Choroid plexus epithelial cell (primary cell): ENCODE data around the gene DYNLT1.
"Not testable (repeated sequence)": the region's sequence is repeated elsewhere in the genome, so short reads cannot be mapped to it uniquely, and the experiment has no call there.

Experiments
- DNase-seq: peaks from one replicate; pipeline ENCODE4 v3.0.0-alpha.2; 2010; ENCODE audit warnings: low read depth
- H3K4me3 ChIP-seq: 2 replicates; pipeline ENCODE4 v1.5.1; 2011; ENCODE audit warnings: low read depth, mild to moderate bottlenecking, control low read depth, low read length, moderate library complexity
- TF ChIP-seq, protein P1 (sequence below): conservative IDR thresholded peaks from 2 replicates; pipeline ENCODE4 v1.5.1; 2011; ENCODE audit warnings: low read depth, mild to moderate bottlenecking, control low read depth, inconsistent platforms, low read length, moderate library complexity

DYNLT1 gene

DNA sequence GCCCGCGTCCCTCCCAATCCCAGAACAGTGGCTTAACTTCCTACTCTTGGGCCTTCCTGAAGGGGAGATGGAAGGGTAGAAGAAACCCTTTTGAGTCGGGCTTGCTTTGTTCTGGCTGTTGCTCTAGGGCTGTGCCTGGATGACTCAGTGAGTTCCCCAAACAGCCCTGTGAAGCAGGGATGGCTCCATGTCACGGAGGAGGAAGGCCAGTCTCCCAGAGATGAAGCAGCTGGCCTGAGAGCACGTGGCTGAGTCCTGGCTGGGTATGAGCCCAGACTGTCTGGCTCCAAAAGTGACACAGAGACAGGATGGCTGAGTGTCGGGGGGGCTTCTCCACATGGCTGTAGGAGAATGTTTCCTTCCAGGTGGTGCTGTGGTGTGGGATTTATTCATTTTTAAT, 10.0 kb upstream of the DYNLT1 start:
- peak; percentile 66 for DNase-seq
- TF ChIP-seq, protein P1, sequence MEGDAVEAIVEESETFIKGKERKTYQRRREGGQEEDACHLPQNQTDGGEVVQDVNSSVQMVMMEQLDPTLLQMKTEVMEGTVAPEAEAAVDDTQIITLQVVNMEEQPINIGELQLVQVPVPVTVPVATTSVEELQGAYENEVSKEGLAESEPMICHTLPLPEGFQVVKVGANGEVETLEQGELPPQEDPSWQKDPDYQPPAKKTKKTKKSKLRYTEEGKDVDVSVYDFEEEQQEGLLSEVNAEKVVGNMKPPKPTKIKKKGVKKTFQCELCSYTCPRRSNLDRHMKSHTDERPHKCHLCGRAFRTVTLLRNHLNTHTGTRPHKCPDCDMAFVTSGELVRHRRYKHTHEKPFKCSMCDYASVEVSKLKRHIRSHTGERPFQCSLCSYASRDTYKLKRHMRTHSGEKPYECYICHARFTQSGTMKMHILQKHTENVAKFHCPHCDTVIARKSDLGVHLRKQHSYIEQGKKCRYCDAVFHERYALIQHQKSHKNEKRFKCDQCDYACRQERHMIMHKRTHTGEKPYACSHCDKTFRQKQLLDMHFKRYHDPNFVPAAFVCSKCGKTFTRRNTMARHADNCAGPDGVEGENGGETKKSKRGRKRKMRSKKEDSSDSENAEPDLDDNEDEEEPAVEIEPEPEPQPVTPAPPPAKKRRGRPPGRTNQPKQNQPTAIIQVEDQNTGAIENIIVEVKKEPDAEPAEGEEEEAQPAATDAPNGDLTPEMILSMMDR: no peak
- no peak overlapping the region for H3K4me3 ChIP-seq

DNA sequence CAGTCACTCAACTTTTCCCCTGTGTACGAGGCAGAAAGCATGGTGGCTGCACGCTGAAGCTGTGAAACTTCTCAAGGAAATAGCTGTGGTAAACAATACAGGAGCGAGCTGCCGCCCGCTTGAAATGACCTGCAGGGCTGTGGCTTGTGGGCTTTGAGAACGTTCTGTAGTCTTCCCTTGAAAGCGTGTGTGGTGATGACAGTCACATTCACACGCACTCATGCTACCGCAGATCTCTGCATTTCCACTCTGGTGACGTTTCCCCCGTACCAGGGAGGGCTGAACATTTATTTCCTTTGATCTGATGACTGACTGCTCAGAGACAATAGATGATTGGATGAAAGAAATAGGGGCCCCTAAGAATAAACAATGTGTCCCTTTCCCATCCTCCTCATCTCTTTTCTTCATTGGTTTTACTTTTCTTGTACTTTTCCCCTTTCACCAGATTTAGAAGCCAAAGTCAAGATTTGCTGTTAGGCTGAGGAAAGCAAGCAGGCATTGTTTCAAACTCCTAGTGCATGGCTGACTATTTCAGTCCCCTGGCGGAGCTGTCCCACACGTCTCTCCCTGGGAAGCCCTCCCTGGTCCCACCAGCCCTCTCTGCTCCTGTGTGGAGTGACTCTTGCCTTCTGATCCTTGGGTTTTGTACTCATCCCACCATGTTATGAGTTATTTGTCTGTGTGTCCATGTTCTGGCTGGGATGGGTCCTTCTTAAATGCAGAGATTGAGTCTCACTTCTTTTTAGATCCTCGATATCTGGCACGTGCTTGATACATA, 9.2 kb upstream of the DYNLT1 start:
- H3K4me3 ChIP-seq: no peak overlapping the region
- no peak for DNase-seq
- TF ChIP-seq, protein P1: no peak

DNA sequence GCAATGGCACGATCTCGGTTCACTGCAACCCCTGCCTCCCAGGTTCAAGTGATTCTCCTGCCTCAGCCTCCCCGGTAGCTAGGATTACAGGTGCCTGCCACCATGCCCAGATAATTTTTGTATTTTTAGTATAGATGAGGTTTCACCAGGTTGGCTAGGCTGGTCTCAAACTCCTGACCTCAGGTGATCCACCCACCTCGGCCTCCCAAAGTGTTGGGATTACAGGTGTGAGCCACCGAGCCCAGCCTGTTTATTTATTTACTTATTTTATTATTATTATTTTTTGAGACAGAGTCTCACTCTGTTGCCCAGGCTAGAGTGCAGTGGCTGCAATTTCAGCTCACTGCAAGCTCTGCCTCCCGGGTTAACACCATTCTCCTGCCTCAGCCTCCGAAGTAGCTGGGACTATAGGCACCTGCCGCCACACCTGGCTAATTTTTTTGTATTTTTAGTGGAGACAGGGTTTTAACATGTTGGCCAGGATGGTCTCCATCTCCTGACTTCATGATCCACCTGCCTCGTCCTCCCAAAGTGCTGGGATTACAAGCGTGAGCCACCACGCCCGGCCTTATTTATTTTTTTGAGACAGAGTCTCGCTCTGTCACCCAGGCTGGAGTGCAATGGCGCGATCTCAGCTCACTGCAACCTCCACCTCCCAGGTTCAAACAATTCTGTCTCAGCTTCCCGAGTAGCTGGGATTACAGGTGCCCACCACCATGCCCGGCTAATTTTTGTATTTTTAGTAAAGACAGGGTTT, 7.6 kb upstream of the DYNLT1 start:
- DNase-seq, H3K4me3 ChIP-seq: not testable (repeated sequence)

DNA sequence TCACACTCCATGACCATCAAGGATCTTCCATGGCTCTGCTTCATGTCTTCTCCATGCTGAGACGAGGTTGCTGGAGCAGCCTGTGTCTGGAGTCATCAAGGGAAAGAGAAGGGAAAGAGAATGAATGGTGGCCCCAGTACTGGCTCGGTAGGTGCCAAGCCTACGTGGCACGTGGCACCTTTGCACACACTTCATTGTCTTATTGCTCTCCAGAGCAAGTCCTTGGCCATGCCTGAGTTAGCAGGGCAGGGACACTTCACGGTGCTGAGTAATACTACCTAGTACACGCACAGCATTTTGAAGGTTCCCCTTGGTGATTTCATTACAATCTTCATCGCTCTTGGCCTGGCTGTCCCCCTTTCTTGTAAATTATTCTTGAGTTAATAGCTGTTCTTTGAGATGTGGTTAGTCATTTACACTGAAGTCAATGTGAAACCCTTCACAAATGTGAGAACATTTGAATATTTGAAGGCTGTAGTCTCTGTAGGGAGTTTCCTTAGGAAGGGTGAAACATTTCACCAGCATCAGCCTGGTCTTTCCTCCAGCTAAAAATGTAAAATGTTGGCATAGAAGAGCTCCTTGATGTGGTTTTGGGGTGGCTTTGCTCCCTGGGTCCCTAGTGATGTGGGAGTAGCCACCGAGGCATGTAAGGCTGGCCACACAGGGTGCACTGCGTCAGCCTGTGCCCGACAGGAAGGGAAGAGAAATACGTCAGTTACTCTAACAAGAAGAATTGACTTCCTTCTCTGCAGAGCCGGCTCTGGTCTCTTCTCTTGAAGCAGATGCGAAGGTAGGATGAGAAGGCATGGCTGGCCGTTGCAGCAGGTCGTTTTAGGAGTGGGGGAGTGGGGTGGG, 5.0 kb upstream of the DYNLT1 start, which contains the start of gene SYTL3:
Gene SYTL3, plus strand, starts transcription at position 766 of the 855 bp plus-strand sequence. CDS start 13,215 bp downstream, outside the sequence.
- H3K4me3 ChIP-seq: no peak within 1 kb of the TSS
- DNase-seq: peak; percentile 72

DNA sequence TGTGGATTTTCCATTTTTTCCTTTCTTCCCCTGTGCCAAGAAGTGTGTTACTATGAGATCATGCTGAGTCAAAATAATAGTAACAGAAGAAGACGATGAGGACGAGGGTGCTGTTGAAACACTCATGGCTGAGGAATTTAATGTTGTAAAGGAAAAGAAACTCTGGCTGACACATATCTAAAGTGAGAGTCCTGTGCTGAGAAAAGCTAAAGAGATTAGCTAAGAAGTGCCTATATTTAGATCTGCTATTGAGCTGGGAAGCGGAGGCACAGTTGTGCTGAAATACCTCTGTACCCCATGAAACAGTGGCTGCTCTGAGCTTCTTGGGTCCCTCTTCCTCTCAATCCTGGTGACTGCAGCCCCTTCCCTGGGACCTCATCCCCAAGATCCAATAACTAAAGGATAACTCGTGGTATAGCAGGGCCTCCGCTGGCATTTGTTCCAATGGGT, 4.2 kb upstream of the DYNLT1 start:
- DNase-seq: peak; percentile 94
- H3K4me3 ChIP-seq: no peak overlapping the region
- TF ChIP-seq, protein P1: no peak

More for the DNA sequence above, 5.0 kb upstream of the DYNLT1 start, which contains the start of gene SYTL3:
- TF ChIP-seq, protein P1: no peak

DNA sequence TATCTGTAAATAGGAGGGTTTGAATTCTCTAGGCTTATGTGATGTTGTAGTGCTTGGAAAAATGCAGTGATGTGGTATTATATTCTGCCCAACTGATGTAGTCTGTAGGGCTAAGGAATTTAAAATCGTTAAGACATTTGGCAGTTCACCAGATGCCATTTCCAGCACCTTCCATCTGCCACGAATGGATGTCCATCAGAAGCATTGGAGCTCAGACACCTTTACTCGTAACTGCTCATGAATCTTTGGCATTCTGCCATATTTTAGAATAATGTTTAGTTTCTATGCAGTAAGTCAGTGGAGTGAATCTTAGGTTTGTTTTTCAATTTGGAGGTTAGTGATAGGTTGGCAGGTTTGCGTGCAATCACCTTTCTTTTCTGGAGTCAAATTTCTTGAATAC, 3.0 kb upstream of the DYNLT1 start:
- TF ChIP-seq, protein P1: no peak
- no peak overlapping the region for H3K4me3 ChIP-seq
- no peak for DNase-seq
